OCI-LY1 (cell line): ENCODE results near the gene AKT2.

Experiments
- H2AFZ ChIP-seq: fragments of 200-600 bp; sonication (generic), shearing (Covaris generic); 2 replicates; pipeline ENCODE4 v1.6.0; 2014; ENCODE audit warnings: antibody characterized with exemption, mild to moderate bottlenecking, low read length
- H3F3A ChIP-seq: fragments of 200-600 bp; sonication (generic), shearing (Covaris generic); 2 replicates; pipeline ENCODE4 v1.6.0; 2014; ENCODE audit warnings: mild to moderate bottlenecking, antibody characterized with exemption, low read length, moderate library complexity; ENCODE audit not compliant: insufficient read depth
- H3K27ac ChIP-seq: fragments of 200-600 bp; sonication (generic); 2 replicates; pipeline ENCODE4 v1.5.1; 2014; ENCODE audit warnings: low read length, mixed run types, mild to moderate bottlenecking, low read depth; ENCODE audit not compliant: poor library complexity, severe bottlenecking
- H3K27me3 ChIP-seq: fragments of 200-600 bp; sonication (generic); 2 replicates; pipeline ENCODE4 v1.6.0; 2014; ENCODE audit warnings: antibody characterized with exemption, mild to moderate bottlenecking, low read length, moderate library complexity; ENCODE audit not compliant: insufficient read depth
- H3K36me3 ChIP-seq: fragments of 200-600 bp; sonication (generic); 2 replicates; pipeline ENCODE4 v1.6.1; 2014; ENCODE audit warnings: mild to moderate bottlenecking, antibody characterized with exemption, low read length, moderate library complexity, mixed read lengths; ENCODE audit not compliant: insufficient read depth
- H3K4me1 ChIP-seq: fragments of 200-600 bp; sonication (generic); 2 replicates; pipeline ENCODE4 v1.5.1; 2014; ENCODE audit warnings: mild to moderate bottlenecking, low read length, moderate library complexity; ENCODE audit not compliant: insufficient read depth, severe bottlenecking
- H3K4me2 ChIP-seq: fragments of 200-600 bp; sonication (generic), shearing (Covaris generic); 2 replicates; pipeline ENCODE4 v1.6.1; 2014; ENCODE audit warnings: low read length
- H3K4me3 ChIP-seq: fragments of 200-600 bp; sonication (generic); 2 replicates; pipeline ENCODE4 v1.5.1; 2014; ENCODE audit warnings: low read length, low read depth, mild to moderate bottlenecking, mixed read lengths; ENCODE audit not compliant: poor library complexity, severe bottlenecking
- H3K79me2 ChIP-seq: fragments of 200-600 bp; shearing (Covaris generic); 2 replicates; pipeline ENCODE4 v1.6.1; 2016; ENCODE audit warnings: mixed run types, low read length, mixed read lengths; ENCODE audit not compliant: insufficient read depth
- H3K9ac ChIP-seq: fragments of 200-600 bp; sonication (generic), shearing (Covaris generic); 2 replicates; pipeline ENCODE4 v1.6.1; 2014; ENCODE audit warnings: mild to moderate bottlenecking, low read length, mixed read lengths
- H3K9me2 ChIP-seq: fragments of 200-600 bp; sonication (generic), shearing (Covaris generic); 2 replicates; pipeline ENCODE4 v1.6.1; 2014; ENCODE audit warnings: low read depth, mild to moderate bottlenecking, low read length, mixed read lengths
- H3K9me3 ChIP-seq: fragments of 200-600 bp; shearing (Covaris generic); 2 replicates; pipeline ENCODE4 v1.6.1; 2014; ENCODE audit warnings: low read length, mixed read lengths
- H4K20me1 ChIP-seq: fragments of 200-600 bp; sonication (generic), shearing (Covaris generic); 2 replicates; pipeline ENCODE4 v1.6.0; 2016; ENCODE audit warnings: mild to moderate bottlenecking, low read length; ENCODE audit not compliant: insufficient read depth
- CTCF ChIP-seq: fragments of 200-600 bp; sonication (generic), shearing (Covaris generic); IDR thresholded peaks from 2 replicates; pipeline ENCODE4 v1.5.1; 2017; ENCODE audit warnings: mild to moderate bottlenecking, antibody characterized with exemption, low read length, moderate library complexity, mixed read lengths
- EZH2 ChIP-seq: fragments of 200-600 bp; sonication (generic), shearing (Covaris generic); IDR thresholded peaks from 2 replicates; pipeline ENCODE4 v1.8.0; 2017; ENCODE audit warnings: borderline replicate concordance, mixed run types, mild to moderate bottlenecking, antibody characterized with exemption, low read length, moderate library complexity, mixed read lengths

The AKT2 gene

GRCh38 chr19:40251991-40252390 lies 33.2 kb downstream of the AKT2 start:
- Histone ChIP-seq H3K79me2 (no peaks in the 10 kb centered on the region), H2AFZ (no peak overlapping the region), H3K4me3 (no peak overlapping the region), H4K20me1 (no peaks in the 10 kb centered on the region), H3K9me2 (no peaks in the 10 kb centered on the region), H3K9ac (no peak overlapping the region), H3K4me1 (no peaks in the 10 kb centered on the region), H3F3A (no peaks in the 10 kb centered on the region), H3K4me2 (no peak overlapping the region), H3K27me3 (no peaks in the 10 kb centered on the region), H3K9me3 (no peaks in the 10 kb centered on the region), H3K36me3 (peaks cover 72% of the 10 kb centered on the region), H3K27ac (no peak overlapping the region)
- no peak for TF ChIP-seq CTCF
- TF ChIP-seq EZH2 = no peak

- H3K4me3 ChIP-seq = no peak overlapping the region
- no peaks in the 10 kb centered on the region for H3K4me1 ChIP-seq
- no peaks in the 10 kb centered on the region for H3K27me3 ChIP-seq
- TF ChIP-seq EZH2 = no peak
- no peak for TF ChIP-seq CTCF
- no peak overlapping the region for H3K27ac ChIP-seq
- H3K9me3 ChIP-seq = no peaks in the 10 kb centered on the region
- no peak overlapping the region for H2AFZ ChIP-seq
- peaks cover 65% of the 10 kb centered on the region for H3K36me3 ChIP-seq
- H3K9ac ChIP-seq = no peak overlapping the region
- H3K79me2 ChIP-seq = no peaks in the 10 kb centered on the region
- no peaks in the 10 kb centered on the region for H4K20me1 ChIP-seq
- no peaks in the 10 kb centered on the region for H3K9me2 ChIP-seq
- H3F3A ChIP-seq = no peaks in the 10 kb centered on the region
- no peak overlapping the region for H3K4me2 ChIP-seq
Measured at GRCh38 chr19:40251244-40251643, 33.9 kb downstream of the AKT2 start.

GRCh38 chr19:40249781-40250180 lies 35.4 kb downstream of the AKT2 start:
- H2AFZ ChIP-seq = no peak overlapping the region
- peaks cover 58% of the 10 kb centered on the region for H3K36me3 ChIP-seq
- H3K27ac ChIP-seq = no peak overlapping the region
- no peaks in the 10 kb centered on the region for H3K9me2 ChIP-seq
- no peaks in the 10 kb centered on the region for H3K9me3 ChIP-seq
- H3K4me2 ChIP-seq = no peak overlapping the region
- TF ChIP-seq CTCF = no peak
- no peak for TF ChIP-seq EZH2
- H3K4me3 ChIP-seq = no peak overlapping the region
- no peaks in the 10 kb centered on the region for H3F3A ChIP-seq
- H3K4me1 ChIP-seq = no peaks in the 10 kb centered on the region
- no peak overlapping the region for H3K9ac ChIP-seq
- no peaks in the 10 kb centered on the region for H3K79me2 ChIP-seq
- no peaks in the 10 kb centered on the region for H4K20me1 ChIP-seq
- no peaks in the 10 kb centered on the region for H3K27me3 ChIP-seq
